ENCODE data around the gene RPH3AL.
"Not testable (repeated sequence)": the region's sequence is repeated elsewhere in the genome, so short reads cannot be mapped to it uniquely, and the experiment has no call there.

The RPH3AL gene

GRCh38 chr17:335691-336090 lies 16.9 kb downstream of the RPH3AL start:
- DNase-seq: no peak

DNA sequence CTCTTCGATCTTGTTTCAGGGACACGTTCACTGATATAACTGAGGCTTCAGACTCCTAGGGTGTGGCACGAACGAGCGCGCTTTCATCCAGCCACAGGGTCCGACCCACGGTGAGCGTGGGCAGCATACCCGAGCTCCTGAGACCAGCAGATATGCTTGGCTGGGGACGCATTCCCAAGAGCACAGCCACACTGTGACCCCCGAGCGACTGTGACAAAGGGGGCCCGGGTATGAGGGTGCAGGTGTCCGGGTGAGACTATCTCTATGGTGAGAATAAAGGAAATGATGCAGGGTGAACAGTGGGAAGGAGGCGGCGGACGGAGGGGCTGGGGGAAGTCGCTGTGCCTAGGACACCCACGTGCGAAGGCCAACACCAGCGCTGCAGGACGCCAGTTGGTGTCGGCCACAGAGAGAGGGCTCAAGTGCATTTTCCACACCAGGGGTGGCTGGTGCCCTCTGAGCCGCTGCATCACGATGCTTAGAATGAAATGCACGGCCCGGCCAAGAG lies 17.6 kb downstream of the RPH3AL start:
- DNase-seq: no peak

- peak in 1 of 4 experiments; percentile 23 for DNase-seq
These were observed 18.8 kb downstream of the RPH3AL start for GRCh38 chr17:333626-334396.

- DNase-seq: no peak
These were observed 19.9 kb downstream of the RPH3AL start for GRCh38 chr17:332558-333322.

DNA sequence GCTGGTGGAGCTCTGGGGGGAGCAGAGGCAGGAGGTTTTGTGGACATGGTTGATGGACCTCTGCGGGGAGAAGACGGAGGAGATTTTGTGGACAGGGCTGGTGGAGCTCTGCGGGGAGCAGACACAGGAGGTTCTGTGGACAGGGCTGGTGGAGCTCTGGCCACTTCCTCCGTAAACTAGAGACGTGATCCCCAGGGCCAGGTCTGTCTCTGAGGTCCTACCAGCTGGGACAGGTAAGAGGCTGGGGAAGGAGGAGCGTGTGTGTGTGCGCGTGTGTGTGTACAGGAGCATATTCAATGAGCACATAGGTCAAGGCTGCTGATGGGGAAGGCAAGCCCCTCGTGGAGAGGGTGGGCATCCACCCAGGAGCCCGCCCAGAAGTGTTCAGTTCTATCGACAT lies 20.6 kb downstream of the RPH3AL start:
- no peak for DNase-seq

- DNase-seq: peak in 1 of 4 experiments; percentile 27
These were observed 21.5 kb downstream of the RPH3AL start for GRCh38 chr17:330993-331701.

DNA sequence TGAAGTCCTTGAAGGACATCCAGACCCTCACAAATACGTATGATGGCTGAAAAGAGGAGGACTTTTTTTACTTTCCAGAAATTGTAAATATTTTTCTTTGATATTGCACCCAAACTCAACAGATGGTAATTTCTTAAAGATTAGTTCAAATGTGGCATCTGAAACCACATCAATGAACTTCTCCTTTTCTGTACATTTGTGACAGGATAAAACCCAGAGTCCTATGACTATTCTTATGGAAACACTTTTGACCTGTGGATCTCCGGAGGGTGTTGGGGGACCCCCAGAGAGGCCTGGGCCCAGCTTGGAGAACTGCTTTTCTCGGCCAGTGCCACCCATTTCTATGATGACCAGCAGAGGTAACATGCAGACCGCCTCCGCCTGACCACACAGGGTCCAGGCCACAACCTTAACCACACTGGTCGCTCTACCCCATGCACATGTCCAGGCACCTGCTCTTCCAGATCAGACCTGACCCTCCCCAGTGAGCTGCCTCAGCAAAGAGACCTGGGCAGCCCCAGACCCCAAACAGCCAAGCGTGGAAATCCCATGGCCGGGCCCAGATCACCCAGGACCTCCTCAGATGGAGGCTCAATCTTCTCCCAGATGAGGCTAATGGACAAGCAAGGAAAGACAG lies 22.7 kb downstream of the RPH3AL start:
- DNase-seq: no peak

DNA sequence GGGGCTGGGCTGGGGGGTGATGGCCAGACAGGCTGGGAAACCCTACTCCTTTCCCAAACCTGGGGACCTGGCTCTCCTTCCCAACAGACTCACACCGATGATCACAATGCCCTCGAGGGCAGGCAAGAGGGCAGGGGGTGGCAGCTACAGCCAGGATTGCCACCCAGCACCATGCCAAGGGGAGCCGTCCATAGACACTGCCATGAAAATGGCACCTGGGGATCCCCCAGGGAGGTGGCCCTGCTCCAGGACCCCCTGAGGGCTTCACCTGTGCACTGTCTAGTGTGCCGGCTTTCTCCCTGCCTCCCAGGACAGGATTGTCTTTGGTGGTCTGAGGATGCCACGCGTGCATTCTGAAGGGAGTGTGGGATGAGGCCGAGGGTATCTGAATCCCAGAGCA lies 24.6 kb downstream of the RPH3AL start:
- no peak for DNase-seq

DNA sequence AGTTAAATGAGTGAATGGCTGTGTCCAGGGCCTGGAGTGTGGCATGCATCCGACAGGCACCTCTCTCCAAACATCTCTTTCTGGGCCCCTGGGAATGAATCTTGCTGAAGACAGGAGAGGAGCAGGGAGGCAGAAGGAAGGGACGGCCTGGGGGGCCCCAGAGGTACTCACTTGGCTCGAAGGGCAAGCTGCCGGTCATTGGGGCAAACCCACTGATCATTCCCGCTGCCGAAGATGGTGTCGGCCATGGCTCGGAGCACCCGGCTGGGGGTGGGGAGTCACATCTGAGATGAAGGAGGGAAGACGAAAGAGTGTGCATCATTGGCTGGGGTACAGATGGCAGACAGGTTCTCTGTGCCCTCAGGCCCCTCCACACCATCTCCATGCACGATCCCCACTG lies 25.3 kb downstream of the RPH3AL start:
- no peak for DNase-seq

GRCh38 chr17:326010-326621 lies 26.5 kb downstream of the RPH3AL start:
- no peak for DNase-seq

DNA sequence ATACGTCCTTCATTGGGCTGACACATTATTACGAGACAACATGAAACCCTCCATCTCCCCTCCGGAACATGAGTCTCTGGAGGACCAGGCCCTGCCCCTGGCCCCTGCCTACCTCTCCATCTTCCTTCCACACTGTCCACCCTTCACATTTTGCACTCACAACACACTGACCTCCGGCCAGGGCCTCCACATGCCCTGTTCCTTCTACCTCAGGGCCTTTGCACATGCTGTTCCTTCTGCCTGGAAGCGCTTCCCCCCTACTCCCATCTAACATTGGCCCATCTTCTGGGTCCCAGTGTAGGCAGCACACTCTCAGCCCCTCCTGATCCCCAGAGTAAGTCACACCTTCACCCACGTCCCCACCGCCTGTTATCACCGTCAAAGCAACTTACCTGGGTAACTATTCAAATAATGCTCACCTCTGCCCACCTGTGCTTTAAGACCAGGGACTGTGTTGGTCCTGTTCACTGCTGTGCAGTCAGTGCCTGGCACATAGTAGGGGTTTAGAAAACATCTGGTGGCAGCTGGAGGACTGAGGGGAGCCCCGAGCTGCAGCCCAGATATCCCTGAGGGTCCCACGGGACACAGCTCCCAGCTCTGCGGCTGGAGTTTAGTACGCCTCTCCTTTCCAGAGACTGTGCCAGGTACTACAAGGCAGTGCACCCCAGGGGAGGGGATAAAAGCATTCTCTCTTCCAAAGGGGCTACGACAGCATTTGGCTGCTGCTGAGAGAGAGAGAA lies 27.2 kb downstream of the RPH3AL start:
- no peak for DNase-seq

DNA sequence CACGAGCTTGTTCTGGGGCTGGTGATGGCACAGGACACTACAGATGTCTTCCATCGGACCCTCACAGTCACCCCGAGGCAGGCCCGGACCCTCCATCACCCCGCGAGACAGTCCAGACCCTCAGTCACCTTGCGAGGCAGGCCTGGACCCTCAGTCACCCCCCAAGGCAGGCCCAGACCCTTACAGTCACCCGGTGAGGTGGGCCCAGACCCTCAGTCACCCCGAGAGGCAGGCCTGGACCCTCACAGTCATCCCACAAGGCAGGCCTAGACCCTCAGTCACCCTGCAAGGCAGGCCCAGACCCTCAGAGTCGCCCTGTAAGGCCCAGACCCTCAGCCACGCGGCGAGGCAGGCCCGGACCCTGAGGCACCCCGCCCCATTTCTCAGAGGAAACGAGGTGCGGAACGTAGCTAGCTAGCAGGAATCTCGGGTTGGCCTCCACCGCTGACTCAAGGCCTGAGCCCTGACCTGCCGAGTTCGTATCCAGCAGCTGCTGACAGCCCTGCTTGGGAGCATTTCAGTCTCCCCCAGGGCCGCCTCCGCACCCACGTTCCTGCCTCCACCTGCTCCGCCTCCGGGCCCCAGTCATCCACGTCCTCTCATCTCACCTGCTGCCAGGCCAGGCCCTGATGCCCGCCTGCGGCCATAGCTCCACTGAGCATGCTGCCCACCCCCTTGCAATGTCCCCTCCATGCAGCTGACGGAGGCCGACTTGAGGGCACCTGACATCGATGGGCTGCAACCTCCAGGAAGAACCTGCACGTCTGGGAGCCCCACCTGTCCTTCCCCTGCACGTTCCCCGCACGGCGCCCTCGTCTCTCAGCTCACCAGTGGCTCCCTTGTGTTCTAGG lies 28.7 kb downstream of the RPH3AL start:
- no peak for DNase-seq

GRCh38 chr17:323181-323580 lies 29.4 kb downstream of the RPH3AL start:
- DNase-seq: no peak

GRCh38 chr17:322006-322780 lies 30.4 kb downstream of the RPH3AL start:
- DNase-seq: no peak

GRCh38 chr17:321386-321941 lies 31.1 kb downstream of the RPH3AL start:
- no peak for DNase-seq

GRCh38 chr17:320809-321385 lies 31.7 kb downstream of the RPH3AL start:
- no peak for DNase-seq

DNA sequence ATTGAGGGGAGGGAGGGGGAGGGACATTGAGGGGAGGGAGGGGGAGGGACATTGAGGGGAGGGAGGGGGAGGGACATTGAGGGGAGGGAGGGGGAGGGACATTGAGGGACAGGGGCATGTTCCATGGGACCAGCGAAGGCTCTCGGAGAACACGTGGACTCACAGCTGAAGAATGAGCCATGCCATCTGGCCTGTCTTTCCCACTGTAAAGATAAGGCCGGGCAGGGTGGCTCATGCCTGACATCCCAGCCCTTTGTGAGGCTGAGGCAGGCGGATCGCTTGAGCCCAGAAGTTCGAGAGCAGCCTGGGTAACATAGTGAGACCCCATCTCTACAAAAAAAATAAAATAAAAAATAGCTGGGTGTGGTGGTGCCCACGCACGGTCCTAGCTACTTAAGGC lies 32.5 kb downstream of the RPH3AL start:
- no peak for DNase-seq

DNA sequence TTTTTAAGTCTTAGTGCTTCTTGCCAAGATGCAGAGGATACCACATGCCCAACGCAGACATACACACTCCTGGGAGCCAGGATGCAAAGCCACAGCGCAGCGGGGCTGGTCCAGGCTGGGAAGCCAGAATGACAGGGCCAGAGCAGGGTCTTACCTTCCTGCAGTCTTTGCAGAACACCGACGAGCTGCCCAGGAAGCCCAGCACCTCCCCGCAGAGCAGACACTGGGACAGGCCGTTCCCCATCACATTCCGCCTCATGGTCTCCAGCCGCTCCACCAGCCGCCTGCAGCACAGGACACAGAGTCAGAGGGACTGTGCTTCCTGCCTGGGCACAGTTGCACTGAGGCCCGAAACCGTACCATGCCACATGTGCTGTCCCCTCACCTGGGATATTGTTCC lies 33.3 kb downstream of the RPH3AL start:
- no peak for DNase-seq

DNA sequence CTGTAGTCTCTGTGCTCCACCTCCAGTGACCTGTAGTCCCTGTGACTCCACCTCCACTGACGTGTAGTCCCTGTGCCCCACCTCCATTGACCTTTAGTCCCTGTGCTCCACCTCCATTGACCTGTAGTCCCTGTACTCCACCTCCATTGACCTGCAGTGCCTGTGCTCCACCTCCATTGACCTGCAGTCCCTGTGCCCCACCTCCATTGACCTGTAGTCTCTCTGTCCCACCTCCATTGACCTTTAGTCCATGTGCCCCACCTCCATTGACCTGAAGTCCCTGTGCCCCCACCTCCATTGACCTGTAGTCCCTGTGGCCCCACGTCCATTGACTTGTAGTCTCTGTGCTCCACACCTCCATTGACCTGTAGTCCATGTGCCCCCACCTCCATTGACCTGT lies 35.5 kb downstream of the RPH3AL start:
- not testable (repeated sequence) for DNase-seq
